Right forelimb (tissue), 1 donor: ENCODE data around the gene GFPT2.

Experiments
- DNase-seq: peaks from one replicate; pipeline ENCODE4 v3.0.0-alpha.2; 2018

The GFPT2 gene

DNA sequence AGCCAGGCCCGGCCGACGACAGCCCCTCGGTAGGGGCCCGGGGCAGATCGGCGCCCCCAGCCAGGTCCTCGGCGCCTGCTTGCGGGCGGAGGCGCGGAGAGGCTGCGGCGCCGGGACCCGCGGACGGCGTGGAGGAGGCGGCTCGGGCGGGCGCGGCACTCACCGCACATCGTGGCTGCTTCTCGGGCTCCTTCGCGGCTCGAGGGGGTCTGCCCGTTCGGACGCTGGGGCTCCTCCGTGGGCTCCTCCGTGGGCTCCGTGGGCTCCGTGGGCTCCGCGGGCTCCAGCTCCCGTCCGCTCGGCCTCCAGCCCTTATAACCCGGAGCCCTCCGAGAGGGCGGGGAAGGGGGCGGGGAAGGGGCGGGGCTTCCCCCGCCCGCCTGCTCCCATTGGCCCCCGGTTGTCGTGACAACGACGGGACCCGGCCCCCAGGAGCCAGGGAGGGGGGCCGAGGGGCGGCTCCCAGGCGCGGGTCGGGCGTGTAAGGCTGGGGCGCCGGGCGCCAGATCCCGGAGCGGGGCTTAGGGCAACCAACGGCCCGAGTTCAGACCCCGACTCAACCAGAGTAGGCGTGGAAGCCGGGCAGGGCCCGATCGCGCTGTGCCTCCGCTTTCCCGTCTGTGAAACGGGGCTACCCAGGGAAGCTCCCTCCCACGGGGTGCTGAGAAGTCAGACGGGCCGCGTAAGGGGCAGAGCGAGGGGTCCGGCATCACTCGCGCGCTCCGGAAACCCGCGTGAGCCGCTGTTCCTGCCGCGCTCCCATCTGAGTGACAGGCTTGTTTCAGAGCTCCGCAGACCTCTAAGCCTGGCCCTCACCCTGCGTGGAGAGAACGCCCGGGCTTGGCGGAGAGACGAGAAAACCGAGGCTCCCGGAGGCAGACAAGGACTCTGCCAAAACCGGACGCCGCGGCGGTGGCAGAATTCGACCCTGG is at the start of gene GFPT2:
Gene GFPT2, minus strand, starts transcription at position 289 of the 932 bp plus-strand sequence. Its CDS starts 119 bp downstream, at position 170.
- DNase-seq: peak; percentile 94

DNA sequence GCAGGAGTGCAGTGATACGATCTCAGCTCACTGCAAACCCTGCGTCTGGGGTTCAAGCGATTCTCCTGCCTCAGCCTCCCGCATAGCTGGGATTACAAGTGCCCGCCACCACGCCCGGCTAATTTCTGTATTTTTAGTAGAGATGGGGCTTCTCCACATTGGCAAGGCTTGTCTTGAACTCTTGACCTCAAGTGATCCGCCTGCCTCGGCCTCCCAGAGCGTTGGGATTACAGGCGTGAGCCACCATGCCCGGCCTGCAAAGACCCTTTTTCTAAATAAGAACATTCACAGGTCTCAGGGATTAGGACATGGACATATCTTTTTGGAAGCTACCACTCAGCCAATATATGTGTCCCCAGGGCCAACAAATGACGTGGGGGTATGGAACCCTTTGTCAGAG is 49.6 kb upstream of the GFPT2 start:
- DNase-seq: no peak

DNA sequence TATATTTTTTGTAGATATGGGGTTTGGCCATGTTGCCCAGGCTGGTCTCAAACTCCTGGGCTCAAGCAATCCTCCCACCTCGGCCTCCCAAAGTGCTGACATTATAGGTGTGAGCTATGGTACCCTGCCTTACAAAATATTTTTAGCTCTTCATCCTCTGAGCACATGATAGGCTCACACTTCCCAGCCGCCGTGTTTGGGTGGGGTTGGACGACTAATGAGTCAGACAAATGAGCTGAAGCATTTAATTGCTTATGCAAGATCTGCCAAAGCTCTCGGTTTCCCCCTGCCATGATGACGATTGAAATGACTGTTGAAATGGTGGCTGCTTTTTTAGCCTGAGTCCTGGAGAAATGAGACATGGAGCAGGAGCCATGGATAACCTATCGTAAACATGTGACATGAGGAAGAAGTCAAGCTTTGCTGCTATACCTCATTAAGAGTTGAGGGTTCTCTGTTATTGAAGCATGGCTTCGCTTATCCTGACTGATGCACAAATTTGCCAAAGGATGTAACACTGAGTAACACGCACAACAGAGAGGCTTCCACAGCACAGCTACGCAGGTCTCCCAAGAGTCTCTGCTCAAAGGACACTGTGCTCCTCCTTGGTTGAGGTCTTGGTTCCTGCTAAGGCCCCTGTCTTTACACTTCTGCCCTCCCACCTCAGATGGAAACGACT is 48.2 kb upstream of the GFPT2 start:
- DNase-seq: no peak

DNA sequence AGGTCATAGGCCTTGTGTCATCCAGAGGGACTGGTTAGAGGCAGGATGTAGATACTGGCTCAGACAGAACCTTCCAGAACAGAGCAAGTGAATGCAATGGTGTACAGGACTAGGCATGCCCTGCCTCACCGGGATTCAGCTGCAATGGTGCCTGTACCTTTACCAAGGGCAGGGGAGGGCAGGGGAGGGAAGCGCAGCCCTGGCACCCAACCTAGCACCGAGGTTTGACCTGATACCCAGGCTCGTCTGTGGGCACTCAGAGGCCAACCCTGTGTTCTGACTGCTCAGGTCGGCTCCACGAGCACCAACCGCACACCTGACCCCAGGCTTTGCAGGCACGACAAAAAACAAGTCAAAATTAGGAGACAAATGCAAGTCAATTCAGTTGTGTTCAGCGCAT is 47.3 kb upstream of the GFPT2 start:
- no peak for DNase-seq

DNA sequence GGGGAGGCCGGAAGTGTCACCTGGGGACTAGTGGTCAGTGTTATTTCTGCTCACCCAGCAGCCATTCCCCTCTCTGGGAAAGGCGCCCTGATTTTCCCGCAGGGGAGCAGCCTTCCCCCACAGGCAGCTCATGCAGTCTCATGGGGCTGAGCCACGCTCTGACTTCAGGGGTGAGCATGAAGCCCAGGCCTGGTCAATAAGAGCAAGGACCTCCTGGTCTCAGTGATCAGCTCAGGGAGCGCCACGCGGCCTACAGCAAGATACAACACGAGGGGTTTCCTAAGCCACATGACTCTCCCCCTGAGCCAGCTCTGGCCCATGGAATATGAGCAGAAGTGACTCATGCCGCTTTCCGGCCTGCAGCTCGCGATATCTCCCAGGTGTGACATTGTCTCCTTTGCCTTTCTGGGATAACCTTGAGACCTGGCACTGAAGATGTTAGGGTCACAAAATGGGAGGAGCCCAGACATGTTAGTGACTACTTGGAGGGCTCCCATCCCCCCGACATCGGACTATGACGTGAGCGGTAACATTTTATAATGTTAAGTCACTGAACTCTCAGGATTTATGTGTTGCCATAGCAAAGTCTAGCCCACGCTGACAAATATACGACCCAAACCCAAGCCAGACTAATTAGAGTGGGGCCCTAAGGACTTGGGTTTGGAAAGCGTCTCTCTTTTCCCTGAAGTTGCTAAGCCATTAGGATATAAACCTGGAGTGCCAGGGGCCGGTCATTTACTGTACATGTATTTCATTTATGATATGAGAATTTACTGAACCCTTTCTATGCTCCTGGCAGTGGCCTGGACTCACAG is 46.5 kb upstream of the GFPT2 start:
- DNase-seq: peak; percentile 57

DNA sequence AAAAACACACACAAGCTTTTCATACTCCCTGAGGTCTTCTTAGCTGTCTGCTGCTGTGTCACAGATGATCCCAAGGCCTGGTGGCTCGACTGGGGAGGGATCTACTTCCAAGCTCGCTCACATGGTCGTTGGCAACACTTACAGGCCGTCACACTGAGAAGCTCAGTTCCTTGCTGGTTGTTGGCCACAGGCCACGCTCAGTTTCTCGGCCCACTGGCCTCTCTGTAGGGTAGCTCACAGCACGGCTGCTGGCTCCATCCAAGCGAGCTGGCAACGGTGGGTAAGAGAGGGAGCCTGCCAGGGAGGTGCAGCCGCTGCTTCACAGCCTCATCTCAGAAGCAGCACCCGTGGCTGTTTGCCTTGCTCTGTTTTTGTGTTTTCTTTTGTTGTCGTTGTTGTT is 43.8 kb upstream of the GFPT2 start:
- DNase-seq: no peak

DNA sequence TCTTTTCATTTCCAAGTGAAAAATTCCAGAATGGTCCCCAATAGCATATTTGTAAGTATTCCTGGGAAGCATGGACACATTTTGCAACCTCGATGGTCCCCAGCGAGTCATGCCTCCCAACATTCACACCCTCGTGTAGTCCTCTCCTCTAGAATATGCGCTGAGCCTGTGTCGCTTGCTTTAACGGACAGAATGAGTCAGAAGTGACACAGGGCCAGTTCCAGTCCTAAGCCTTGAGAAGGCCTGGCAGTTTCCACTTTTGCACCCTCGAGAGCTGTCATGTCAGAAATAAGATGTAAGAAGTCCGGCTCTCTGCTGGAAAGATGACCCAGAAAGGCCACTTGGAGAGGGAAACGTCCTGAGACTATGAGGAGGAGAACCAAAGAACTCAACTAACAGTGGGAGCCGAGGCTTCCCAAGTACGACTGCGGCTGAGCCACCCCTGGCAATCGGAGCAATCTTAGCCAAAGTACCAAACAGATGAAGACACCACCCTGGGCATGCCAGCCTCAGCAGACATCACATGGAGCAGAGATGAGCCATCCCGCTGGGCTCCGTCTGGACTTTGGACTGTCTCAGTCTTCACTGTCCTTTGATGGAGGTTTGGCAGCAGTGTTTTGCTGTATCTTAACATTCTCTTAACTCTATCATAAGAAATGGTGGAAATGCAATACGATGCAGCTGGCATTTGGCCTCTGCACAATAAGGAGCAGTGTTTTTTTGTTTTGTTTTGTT is 42.6 kb upstream of the GFPT2 start:
- DNase-seq: no peak

DNA sequence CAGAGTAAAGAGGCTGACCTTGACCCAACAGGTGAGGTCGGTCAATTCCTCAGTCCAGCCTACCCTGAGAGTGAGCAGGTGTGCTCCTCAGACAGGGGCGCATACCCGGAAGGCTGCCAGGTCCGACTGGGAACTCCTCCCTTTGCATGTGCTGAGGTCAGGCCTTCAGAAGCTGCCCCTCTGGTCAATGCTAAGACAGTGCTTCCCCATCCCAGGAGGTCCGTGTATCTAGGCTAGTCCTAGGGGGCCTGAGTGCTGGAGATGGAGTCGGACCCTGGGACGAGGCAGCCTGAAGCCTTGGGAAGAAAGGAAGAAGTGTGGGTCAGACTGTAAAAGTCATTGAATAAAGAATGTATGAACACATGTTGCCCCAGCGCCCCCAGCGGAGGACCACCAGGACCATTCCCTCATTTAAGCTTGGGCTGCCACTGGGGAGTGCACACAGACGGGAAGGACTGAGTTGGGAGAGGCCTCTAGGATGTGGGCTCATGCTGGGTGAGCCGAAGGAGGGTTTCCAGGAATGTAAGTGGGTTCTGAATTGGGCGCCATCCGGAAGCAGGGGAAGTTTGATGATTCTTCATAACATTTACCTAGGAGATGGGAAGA is 41.0 kb upstream of the GFPT2 start:
- DNase-seq: no peak

DNA sequence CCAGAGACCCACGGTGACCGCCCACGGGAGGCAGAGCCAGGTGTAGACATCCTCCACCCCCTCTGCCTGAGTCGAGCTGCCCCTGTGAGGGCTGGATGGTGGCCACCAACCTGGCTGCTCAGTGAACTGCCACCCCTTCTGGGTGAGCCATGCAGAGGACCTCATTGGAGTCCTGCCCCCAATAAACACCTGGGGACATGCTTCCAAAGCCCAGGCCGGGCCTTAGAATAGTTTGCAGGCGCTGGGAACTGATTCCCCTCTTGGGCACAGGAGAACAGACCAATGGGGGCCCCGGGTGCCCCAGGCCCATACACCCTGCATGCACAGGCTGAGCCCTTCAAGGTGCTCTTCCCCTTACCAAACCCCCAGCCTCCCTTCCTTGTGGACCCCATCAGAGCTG is 38.1 kb upstream of the GFPT2 start:
- DNase-seq: no peak

DNA sequence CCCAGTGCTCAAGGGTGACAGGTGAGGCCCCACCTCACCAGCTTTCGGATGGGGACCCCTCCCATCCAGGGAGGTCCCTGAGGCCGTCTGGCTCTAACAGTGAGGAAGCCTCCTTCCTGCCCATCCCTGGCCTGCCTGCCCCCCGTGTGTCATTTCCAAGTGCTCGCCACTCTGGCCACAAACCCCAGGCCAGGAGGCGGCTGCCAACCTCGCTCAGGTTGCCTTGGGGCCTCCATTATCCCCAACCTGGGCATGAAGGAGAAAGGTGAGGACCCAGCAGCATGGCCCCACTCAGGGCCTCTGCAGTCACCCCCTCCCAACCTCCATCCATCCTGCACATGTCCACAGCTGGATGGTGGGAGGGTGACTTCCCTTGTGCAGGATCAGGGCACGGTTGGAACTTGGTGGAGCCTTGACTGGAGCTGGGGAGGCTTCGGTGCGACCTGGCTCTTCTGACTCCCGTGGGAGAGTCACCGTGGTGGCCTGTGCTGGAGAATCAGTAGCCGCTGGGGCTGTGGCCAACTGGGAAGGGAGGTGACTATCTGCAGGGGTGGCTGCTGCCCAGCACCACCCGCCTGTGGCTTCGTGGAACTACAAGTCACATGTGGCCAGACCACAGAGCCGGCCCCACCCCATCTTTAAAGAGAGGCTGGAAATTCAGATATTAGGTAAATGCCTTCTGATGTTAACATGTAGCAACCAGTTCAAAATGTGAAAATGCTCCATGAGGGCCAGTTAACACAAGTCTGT is 37.5 kb upstream of the GFPT2 start:
- no peak for DNase-seq

DNA sequence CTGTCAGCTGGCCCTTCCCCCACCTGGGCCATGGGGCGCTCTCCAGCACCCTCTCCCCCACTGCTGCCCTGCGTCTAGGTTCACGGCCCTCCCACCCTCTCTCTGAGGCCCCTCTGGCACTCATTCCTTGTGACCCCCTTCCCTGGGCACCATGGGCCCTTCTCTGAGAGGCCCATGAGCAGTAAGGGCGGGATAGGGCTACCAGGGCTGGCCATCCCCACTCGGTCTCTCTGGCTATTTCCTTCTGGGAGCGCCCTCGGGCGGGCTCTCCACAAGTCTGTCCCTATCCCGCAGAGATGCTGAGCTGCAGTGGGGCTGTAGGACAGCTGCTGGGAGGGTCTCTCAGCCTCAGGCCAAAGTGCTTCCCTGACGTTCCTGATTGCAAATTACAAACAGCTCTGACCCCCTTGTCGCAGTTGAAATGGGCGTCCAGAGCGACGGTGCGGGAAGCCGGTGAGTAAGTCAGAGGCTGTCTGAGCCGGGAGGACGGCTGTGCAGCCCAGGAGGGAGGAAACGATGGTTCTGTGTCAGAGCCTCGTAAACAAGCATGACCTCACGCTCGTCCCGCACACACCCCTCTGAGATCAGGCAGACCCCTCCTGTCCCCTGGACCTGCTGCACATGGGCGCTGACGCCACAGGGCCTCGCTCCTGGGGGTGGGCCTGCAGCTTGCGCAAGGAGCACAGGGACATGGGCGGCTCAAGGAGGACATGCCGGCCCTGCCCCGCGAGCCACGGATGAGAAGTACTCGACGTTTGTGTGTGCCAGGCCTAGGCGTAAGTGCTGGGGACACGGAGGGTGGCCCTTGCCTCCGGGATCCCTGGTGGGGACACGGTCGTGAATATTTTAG is 36.3 kb upstream of the GFPT2 start:
- no peak for DNase-seq

DNA sequence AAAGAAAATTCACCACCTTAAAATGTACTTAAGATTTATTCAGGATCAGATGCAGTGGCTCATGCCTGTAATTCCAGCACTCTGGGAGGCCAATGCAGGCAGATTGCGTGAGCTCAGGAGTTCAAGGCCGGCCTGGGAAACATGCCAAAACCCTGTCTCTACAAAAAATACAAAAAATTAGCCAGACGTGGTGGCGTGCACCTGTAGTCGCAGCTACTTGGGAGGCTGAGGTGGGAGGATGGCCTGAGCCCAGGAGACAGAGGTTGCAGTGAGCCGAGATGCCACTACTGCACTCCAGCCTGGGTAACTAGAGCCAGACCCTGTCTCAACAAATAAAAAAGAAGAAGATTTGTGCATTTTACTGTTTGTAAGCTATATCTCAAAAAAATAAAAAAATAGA is 34.7 kb upstream of the GFPT2 start:
- DNase-seq: no peak

DNA sequence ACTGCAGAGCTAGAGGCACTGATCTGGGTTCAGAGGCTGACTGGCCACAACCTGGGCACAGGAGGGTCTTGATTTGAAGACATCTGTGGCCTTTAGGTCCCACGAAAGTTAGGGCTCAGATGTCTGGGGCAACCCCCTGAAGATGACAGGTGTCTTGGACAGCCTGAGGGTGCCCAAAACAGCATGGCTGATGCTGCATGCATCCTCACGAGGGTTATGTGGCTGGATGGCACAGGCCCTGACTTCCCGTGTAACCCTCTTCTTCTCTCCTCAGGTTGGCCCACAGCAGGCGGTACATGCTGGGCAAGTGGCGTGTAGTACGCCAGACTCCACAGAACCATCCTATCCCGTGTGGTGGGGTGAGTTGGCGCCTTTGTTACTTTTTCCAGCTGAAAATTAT is 29.8 kb upstream of the GFPT2 start:
- DNase-seq: no peak

DNA sequence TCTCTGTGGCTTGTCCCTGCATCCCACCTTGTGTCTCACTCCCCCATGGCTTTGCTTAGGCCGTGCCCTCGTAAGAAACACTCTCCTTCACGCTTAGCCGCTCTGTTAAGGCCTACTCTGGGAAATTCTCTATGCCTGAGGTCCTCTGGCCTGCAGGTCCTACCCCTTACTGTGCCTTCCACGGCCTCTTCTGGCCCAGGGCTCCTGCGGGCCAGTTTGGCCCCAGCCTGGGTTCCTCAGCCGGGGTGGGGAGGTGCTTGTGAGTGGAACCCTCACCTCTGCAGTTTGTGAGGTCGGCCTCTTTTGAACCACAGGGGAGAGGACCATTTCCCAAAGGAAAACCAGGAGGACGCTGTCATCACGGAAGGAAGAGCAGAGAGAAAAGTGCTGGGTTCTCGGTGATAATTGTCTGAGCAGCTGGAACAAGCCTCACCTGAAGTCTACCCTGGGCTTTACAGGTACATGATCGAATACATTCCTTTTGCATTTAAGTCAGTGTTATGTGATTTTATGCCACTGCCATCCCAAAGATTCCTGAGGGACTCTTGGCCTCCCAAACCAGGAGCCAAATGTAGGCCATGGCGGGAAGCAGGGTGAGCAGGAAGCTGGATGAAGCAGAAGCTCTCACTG is 28.8 kb upstream of the GFPT2 start:
- no peak for DNase-seq

DNA sequence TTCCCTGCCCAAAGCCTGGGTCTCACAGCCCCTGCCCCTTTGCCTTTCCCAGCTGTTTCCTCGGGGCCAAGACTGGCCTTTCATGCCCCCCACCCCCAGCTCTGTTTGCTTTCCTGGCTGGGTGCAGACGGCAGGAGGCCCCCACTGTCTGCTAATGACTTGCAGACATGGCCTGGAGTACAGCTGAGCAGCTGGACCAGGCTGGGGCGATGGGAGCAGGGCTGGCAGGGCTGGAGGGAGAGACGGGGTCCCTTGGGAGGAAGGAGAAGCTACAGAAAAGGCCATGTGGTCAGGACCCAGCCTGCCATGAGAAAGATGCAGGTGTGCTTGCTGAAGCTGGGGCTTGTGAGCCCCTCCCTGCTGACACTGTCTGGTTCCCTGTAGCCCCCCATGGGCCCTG is 28.3 kb upstream of the GFPT2 start:
- DNase-seq: no peak

DNA sequence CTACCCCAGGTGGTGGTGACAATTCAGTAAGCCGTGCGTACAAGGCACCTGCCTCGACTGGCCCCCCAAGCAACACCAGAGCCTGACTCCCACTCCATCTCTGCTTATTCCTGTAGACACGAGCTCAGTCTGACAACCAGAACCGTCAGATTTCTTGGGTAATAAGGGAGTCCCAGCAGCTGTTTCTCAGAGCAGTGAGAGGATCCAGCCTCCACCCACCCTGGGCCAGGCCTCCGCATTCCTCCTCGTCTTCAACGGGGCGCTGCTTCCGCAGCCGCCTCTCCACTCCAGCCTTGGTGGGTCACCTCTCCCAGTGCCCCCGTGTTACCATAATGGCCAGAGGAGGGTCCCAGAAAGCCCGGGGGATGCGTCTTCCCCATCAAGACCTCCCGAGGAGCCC is 27.7 kb upstream of the GFPT2 start:
- no peak for DNase-seq

DNA sequence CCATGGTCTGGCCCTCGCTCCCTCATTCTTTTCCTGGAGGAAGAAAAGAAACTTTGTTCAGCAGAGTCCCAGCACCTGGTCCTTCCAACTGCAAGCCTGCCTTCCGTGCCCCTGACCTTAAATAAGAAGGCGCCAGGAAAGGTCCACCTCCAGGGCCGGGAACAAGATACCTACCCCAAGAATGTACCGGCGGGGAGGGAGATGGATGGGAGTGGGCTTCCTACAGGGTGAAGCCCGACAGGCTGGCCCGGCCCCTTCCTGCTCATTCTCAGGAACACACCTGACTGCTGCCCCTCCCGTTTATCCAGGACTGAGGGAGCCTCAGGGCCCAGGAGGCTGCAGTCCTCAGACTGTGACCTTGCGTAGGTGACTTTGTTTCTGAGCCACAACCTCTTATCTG is 27.3 kb upstream of the GFPT2 start:
- no peak for DNase-seq

DNA sequence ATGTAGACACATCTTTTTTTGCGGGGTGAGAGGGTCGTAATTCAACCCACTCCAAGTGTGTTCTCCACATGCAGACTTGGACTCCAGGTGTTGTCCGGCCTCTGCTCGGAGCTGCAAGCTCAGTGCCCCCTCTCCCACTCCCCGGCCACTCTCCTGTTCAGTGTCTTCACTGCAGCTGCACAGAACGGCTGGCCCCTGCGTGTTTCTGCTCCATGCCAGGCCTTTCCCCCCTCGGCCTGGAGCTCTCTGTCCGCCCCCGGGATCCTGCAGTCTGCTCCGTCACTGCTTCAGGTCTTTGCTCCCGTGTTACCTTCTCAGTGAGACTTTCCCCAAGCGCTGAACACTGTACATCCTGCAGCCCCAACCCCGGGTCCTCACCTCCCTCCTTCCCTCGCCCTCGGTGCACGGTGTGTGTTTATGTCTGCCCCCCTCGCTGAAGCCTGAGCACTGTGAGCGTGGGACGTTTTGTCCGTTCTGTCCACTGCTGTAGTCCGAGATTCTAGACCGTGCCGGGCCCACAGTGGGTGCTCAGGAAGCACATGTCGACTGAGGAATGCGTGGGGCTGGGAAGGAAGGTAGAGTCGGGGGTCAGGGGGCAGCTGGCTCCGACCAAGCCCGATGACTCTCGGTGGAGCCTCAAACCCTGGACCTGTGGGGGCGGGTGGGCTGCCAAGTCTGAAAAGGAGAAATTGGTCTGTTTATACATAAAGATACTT is 26.4 kb upstream of the GFPT2 start:
- no peak for DNase-seq
